GOT3 (cell line): ENCODE data around the gene TBL1X.
A peak's percentile ranks its signal among the peaks of the same experiment; 100 is the strongest.

ENCODE experiments used
- DNase-seq: peaks from one replicate; lab custom pipeline; 2025; ENCODE audit warnings: mixed read lengths; lab: John Stamatoyannopoulos, UW

The TBL1X gene

GRCh38 chrX:9498236-9498635 is 33.4 kb downstream of the TBL1X start:
- DNase-seq = no peak

DNA sequence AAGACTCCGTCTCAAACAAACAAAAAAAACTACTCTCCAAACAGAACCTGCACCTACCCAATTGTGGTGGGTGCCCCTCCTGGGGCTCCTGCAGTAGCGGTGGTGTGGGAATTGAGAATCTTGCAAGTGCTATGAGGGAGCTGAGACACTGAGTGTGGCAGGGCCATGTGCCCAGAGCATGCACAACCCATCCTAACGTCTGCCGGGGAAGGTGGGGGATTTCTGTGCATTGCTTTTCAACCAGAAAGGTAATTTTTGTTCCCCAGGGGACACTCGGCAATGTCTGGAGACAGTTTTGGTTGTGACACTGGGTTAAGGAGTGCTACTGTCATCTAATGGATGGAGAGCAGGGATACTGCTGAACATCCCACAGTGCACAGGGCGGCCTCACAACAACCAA is 35.7 kb downstream of the TBL1X start:
- DNase-seq = no peak

DNA sequence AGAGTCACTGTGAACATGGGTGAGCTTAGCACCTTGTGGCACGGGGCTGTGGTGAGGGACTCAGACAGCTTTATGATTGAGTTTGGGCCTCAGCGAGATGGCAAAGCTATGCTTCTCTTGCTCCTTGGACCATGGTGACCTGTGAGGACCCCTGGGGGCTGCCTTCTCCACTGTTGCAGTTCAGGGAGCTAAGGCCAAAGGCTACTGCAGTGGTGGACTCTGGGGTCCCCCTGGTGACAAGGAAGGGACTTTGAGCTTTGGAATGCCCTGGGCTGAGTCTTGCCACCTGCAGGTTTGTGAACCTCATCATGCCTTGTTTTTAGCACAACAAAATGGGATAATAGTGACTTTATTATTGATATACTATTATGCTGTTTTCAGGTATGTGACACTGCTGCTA is 36.5 kb downstream of the TBL1X start:
- no peak for DNase-seq

DNA sequence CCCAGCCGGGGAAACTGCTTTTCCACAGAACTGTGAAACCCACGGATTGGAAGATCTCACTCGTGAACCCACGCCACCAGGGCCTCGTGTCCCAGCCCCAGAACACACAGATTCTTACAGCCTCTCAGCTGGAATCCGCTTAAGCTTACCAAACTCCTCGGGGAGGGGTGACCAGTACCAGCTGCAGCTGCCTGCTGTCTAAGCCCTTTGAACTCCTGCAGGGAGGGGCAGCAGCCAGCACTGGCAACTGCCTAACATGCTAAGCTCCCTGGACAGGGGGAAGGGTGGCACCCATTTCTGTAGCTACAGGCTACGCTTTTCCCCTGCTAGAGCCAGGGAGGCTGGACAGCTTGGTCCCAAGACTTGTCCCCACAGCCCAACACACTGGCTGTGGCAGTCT is 38.4 kb downstream of the TBL1X start:
- DNase-seq = no peak

GRCh38 chrX:9510366-9510765 is 45.5 kb downstream of the TBL1X start:
- DNase-seq = no peak

DNA sequence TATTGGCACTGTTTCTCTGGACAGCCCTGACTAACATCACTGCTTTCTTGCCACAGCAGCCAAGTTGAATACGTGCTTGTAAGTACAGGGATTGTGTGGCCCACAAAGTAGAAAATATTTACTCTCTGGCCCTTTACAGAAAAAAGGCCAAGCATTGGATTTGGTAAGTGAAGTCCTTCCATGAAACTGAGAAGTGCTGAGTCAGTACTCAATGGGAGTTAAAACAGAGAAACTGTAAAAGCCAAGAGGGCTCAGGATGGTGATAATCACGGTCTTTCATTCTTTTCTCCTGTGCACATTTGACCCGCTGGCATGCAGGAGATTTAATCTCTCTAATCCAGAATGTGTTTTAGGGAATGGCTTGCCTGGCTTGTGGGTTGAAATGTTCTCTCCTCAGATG is 46.1 kb downstream of the TBL1X start:
- no peak for DNase-seq

- no peak for DNase-seq
Observed at GRCh38 chrX:9515489-9515888, 50.6 kb downstream of the TBL1X start.

GRCh38 chrX:9515973-9516538 is 51.2 kb downstream of the TBL1X start:
- no peak for DNase-seq

GRCh38 chrX:9516635-9517034 is 51.8 kb downstream of the TBL1X start:
- DNase-seq = no peak

DNA sequence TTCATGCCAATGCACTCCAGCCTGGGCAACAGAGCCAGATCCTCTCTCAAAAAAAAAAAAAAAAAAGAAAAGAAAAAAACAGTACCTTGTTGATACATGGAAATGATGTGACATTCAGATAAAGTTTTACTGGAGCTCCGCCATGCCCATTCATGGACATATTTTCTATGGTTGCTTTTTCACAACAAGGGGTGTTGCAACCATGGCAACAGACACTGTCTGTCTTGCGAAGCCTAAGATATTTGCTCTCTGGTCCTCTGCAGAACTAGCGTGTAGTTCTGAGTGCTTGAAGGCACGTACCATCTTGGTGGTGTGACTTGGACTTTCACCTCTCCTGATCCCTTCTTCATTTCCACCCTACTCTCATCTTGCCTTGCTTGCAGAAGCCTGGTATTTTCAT is 53.2 kb downstream of the TBL1X start:
- DNase-seq = no peak

GRCh38 chrX:9518889-9519288 is 54.0 kb downstream of the TBL1X start:
- DNase-seq = no peak

- no peak for DNase-seq
Observed at GRCh38 chrX:9519546-9520216, 54.8 kb downstream of the TBL1X start.

DNA sequence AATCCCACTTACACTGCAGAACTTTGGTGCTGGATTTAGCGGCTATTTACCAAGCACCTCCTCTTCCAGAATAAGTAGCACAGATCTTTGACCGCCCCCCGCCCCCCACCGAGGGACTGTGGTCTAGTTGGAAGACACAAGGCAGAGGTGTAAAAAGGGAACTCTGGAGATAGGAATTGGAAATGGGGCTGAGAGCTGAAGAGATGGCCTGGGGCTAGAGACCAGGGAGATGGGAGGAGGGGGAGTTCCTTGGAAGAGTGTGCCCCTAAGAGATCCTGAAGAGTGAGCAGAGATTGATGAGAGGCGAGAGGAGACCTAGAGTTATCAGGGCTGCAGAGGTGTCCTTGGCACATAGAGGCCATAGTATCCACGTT is 55.3 kb downstream of the TBL1X start:
- DNase-seq = no peak

GRCh38 chrX:9522378-9523155 is 57.7 kb downstream of the TBL1X start:
- DNase-seq = no peak

DNA sequence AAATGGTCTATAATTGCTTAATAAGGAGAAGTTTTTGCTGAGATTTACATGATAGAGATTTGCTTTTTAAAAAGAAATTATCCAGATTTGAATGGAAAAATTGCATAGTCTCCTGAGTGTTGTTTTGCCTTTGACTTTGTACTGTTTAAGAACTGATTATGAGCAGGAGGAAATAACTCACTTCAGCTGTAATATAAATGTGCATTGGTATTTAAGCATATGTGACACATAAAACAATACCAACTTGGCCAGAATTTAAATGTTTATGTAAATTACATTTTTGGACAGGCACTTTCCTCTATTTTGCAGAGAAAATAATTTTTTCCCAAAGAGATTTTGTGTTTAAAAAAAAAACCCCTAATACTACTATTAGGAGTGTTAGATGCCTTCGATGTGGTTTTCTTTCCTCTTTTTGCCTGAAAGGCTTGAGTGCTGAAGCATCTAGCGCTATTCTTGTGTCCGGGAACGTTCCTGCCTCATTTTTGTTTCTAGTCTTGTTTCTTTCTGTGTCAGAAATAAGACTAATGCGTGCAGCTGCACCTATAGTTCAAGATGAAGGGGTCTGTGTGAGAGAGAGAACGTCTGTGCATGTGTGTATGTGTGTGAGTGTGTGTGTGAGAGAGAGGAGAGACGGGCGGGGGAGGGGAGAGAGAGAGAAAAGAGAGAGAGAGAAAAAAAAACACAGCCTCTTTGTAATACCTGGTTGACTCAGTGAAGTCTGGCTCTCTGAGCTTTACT is 60.8 kb downstream of the TBL1X start:
- no peak for DNase-seq

DNA sequence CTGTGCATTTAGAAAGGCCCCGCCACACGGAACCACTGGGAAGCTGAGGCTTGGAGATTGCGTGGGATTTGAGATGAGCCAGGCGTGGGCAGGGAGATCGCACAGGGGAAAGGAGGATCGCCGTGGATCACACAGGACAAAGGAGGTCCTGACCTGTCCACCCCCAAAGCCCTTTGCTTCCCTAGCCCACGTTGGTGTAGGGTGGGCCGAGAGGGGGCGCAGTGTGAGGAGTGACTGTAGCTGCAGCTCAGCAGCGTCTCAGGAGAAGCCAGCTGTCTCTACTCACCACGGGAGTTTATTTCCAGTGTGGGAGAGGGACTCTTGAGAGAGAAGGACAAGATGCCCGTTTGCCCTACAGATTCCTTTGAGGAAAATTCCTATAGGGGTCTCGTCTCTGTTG is 62.1 kb downstream of the TBL1X start:
- no peak for DNase-seq

- no peak for DNase-seq
Observed at GRCh38 chrX:9528498-9528897, 63.6 kb downstream of the TBL1X start.

- no peak for DNase-seq
Observed at GRCh38 chrX:9529223-9529622, 64.4 kb downstream of the TBL1X start.

- peak; percentile 75 for DNase-seq
Observed at GRCh38 chrX:9530848-9531274, 66.0 kb downstream of the TBL1X start.

- DNase-seq = no peak
Observed at GRCh38 chrX:9532349-9532748, 67.5 kb downstream of the TBL1X start.

DNA sequence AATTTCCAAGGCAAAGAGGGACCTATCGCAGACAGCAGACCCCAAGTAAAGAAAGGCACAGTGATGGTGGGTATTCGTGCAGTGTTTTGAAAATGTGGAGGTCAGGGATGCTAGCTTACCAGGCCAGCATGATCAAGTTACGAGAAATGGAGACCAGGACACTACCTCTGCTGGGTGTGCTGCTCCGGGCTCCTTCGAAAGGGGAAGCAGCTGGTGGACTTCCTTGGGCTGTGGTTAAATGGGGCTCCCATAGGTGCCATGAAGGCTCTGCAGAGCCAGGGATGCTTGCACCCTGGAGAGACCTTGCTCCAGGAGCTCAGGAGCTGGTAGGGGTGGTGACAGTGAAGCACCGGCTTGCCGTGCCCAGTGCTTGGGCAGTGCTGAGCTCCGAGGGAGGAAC is 68.8 kb downstream of the TBL1X start:
- DNase-seq = no peak

DNA sequence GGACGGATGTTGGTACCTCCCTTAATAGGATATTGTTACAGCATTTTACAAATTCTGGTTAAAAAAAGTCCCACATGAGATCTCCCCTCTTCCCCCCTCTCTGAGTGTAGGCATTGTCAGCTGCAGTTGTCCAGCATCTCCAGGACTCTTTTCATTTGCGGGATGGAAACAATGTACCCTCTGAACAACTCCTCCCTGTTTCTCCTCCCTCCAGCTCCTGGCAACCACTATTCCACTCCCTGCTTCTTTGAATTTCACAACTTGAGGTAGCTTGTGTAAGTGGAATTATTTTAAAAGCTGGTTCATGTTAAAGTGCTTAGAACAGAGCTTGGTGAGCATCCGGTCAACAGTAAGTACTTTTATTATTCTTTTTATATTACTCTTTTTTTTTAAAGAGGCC is 69.8 kb downstream of the TBL1X start:
- DNase-seq = no peak

GRCh38 chrX:9535101-9535500 is 70.2 kb downstream of the TBL1X start:
- no peak for DNase-seq
